MM.1S (cell line): ENCODE data around the gene PLSCR1.

Experiments used
- EZH2 ChIP-seq: fragments of 300-600 bp; sonication (generic); optimal IDR thresholded peaks from 2 replicates; pipeline ENCODE3; 2017; ENCODE audit warnings: low read depth, mild to moderate bottlenecking, antibody characterized with exemption, low read length, mixed read lengths
- TF ChIP-seq, protein P1 (sequence below): fragments of 300-600 bp; sonication (generic); IDR thresholded peaks from 2 replicates; pipeline ENCODE4 v1.5.1; 2016; ENCODE audit warnings: antibody characterized with exemption, low read length, mixed read lengths

DNA sequence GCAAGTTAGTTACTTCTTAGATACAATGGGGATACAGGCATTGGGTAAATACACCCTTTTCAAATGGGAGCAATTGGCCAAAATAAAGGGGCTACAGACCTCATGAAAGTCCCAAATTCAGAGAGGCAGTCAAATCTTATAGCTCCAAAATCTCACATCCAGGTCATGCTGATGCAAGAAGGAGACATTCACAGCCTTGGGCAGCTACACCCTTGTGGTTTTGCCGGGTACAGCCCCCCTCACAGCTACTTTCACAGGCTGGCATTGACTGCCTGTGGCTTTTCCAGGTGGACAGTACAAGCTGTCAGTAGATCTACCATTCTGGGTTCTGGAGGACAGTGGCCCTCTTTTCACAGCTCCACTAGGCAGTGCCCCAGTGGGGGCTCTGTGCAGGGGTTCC, 17.5 kb upstream of the PLSCR1 start:
- TF ChIP-seq, protein P1, sequence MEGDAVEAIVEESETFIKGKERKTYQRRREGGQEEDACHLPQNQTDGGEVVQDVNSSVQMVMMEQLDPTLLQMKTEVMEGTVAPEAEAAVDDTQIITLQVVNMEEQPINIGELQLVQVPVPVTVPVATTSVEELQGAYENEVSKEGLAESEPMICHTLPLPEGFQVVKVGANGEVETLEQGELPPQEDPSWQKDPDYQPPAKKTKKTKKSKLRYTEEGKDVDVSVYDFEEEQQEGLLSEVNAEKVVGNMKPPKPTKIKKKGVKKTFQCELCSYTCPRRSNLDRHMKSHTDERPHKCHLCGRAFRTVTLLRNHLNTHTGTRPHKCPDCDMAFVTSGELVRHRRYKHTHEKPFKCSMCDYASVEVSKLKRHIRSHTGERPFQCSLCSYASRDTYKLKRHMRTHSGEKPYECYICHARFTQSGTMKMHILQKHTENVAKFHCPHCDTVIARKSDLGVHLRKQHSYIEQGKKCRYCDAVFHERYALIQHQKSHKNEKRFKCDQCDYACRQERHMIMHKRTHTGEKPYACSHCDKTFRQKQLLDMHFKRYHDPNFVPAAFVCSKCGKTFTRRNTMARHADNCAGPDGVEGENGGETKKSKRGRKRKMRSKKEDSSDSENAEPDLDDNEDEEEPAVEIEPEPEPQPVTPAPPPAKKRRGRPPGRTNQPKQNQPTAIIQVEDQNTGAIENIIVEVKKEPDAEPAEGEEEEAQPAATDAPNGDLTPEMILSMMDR: no peak
- TF ChIP-seq EZH2: no peak
